ENCODE measurements around the gene DSCAM.

DSCAM gene

DNA sequence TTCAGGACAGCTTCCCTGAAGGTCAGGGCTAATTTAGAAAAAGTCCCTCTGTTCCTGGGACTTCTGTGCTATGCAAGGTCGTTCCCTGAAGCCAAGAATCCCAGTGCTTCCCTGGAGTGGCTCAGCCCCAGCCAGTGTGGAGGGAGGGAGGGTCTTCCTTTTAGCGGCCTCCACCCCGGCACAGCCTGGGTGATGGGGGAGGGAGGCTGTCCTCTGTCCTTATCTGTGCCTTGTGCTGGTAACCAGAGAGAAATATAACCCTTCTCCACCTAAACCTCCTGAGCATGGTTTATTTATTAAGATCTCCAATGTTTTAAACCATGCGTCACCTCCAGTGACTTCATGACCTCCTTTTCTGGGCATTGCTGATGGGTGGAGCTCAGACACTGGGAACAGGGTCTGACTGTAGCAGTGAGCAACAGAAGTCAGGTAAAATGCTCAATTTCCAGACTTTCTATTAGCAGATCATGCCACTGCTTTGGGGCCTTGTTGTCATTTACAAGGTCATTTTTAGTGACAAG is 157.1 kb downstream of the DSCAM start:
- POLR2A ChIA-PET, result no interaction called here
- no peaks in the 10 kb centered on the region for H3K9me3 ChIP-seq (ENCODE audit: control extremely low read depth in 1 of 5, control insufficient read depth in 4 of 5, insufficient read depth in 2 of 5, low read depth in 1 of 5, low read length in 4 of 5)
- WGBS (ENCODE audit: insufficient coverage), result 100% methylated on average over 2 of the region's 4 CpGs
- H3K27me3 ChIP-seq (replicated peaks in 2 of 5; ENCODE audit: control insufficient read depth in 4 of 5, insufficient read depth in 5 of 5, low read length in 4 of 5), result no peaks in the 10 kb centered on the region
- DNase-seq, result no peak
- CTCF ChIA-PET, result no interaction called here
- no peaks in the 10 kb centered on the region for H3K36me3 ChIP-seq (ENCODE audit: control insufficient read depth in 4 of 4, insufficient read depth in 4 of 4, low read length in 3 of 4)
- H3K27ac ChIP-seq (ENCODE audit: insufficient read depth in 1 of 2, low read depth in 1 of 2, low read length in 2 of 2, poor library complexity in 1 of 2, severe bottlenecking in 2 of 2), result no peak overlapping the region
- H3K4me3 ChIP-seq (ENCODE audit: control insufficient read depth in 1 of 7, extremely low read depth in 1 of 7, insufficient read depth in 4 of 7, low read depth in 2 of 7, low read length in 6 of 7), result no peak overlapping the region
- no peaks in the 10 kb centered on the region for H3K4me1 ChIP-seq (ENCODE audit: control extremely low read depth in 1 of 4, control insufficient read depth in 4 of 4, insufficient read depth in 4 of 4, low read length in 3 of 4)

- H3K27ac ChIP-seq (ENCODE audit: insufficient read depth in 1 of 2, low read depth in 1 of 2, low read length in 2 of 2, poor library complexity in 1 of 2, severe bottlenecking in 2 of 2), result no peak overlapping the region
- H3K27me3 ChIP-seq (replicated peaks in 2 of 5; ENCODE audit: control insufficient read depth in 4 of 5, insufficient read depth in 5 of 5, low read length in 4 of 5), result no peaks in the 10 kb centered on the region
- POLR2A ChIA-PET, result no interaction called here
- H3K9me3 ChIP-seq (ENCODE audit: control extremely low read depth in 1 of 5, control insufficient read depth in 4 of 5, insufficient read depth in 2 of 5, low read depth in 1 of 5, low read length in 4 of 5), result no peaks in the 10 kb centered on the region
- no peaks in the 10 kb centered on the region for H3K4me1 ChIP-seq (ENCODE audit: control extremely low read depth in 1 of 4, control insufficient read depth in 4 of 4, insufficient read depth in 4 of 4, low read length in 3 of 4)
- no peaks in the 10 kb centered on the region for H3K36me3 ChIP-seq (ENCODE audit: control insufficient read depth in 4 of 4, insufficient read depth in 4 of 4, low read length in 3 of 4)
- H3K4me3 ChIP-seq (ENCODE audit: control insufficient read depth in 1 of 7, extremely low read depth in 1 of 7, insufficient read depth in 4 of 7, low read depth in 2 of 7, low read length in 6 of 7), result no peak overlapping the region
- CTCF ChIA-PET, result no interaction called here
- no peak for DNase-seq
- 95% methylated on average over 4 of the region's 4 CpGs for whole genome bisulfite sequencing (ENCODE audit: insufficient coverage)
These were observed 157.7 kb downstream of the DSCAM start for GRCh38 chr21:40689217-40689616.

GRCh38 chr21:40688106-40688864 is 158.7 kb downstream of the DSCAM start:
- no peaks in the 10 kb centered on the region for H3K4me1 ChIP-seq (ENCODE audit: control extremely low read depth in 1 of 4, control insufficient read depth in 4 of 4, insufficient read depth in 4 of 4, low read length in 3 of 4)
- no peak overlapping the region for H3K4me3 ChIP-seq (ENCODE audit: control insufficient read depth in 1 of 7, extremely low read depth in 1 of 7, insufficient read depth in 4 of 7, low read depth in 2 of 7, low read length in 6 of 7)
- WGBS (ENCODE audit: insufficient coverage), result no CpG with 5 or more reads among the region's 5 CpGs
- CTCF ChIA-PET, result interaction anchor here (0.8 kb wide), 1 partner anchor 10 kb away, joined by 3 read pairs; no protein-coding TSS in a partner anchor
- H3K27ac ChIP-seq (ENCODE audit: insufficient read depth in 1 of 2, low read depth in 1 of 2, low read length in 2 of 2, poor library complexity in 1 of 2, severe bottlenecking in 2 of 2), result no peak overlapping the region
- POLR2A ChIA-PET, result no interaction called here
- H3K9me3 ChIP-seq (ENCODE audit: control extremely low read depth in 1 of 5, control insufficient read depth in 4 of 5, insufficient read depth in 2 of 5, low read depth in 1 of 5, low read length in 4 of 5), result no peaks in the 10 kb centered on the region
- no peaks in the 10 kb centered on the region for H3K36me3 ChIP-seq (ENCODE audit: control insufficient read depth in 4 of 4, insufficient read depth in 4 of 4, low read length in 3 of 4)
- DNase-seq, result no peak
- H3K27me3 ChIP-seq (replicated peaks in 2 of 5; ENCODE audit: control insufficient read depth in 4 of 5, insufficient read depth in 5 of 5, low read length in 4 of 5), result no peaks in the 10 kb centered on the region

DNA sequence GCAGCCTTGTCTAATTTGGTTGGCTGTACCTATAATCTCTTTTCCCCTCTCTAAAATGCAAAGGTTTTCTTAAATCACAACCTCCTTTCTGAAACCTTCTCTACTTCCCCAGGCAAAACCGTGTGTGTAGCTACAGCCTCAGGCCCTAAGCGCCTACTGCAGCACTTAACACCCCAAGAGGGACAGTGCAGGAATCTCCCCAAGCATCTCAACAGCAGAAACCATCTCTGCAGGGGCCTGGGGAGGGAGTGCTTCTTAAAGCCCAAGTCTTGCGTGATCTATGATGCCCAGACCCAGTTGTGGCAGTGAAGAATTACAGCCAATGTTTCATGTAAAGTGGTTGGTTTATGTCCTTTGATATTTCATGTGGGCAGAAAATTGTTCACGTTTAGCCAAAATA is 159.3 kb downstream of the DSCAM start:
- DNase-seq, result no peak
- ChIA-PET POLR2A (no interaction called here), CTCF (no interaction called here)
- H3K4me1 ChIP-seq (ENCODE audit: control extremely low read depth in 1 of 4, control insufficient read depth in 4 of 4, insufficient read depth in 4 of 4, low read length in 3 of 4), result no peaks in the 10 kb centered on the region
- no peaks in the 10 kb centered on the region for H3K27me3 ChIP-seq (replicated peaks in 2 of 5; ENCODE audit: control insufficient read depth in 4 of 5, insufficient read depth in 5 of 5, low read length in 4 of 5)
- H3K4me3 ChIP-seq (ENCODE audit: control insufficient read depth in 1 of 7, extremely low read depth in 1 of 7, insufficient read depth in 4 of 7, low read depth in 2 of 7, low read length in 6 of 7), result no peak overlapping the region
- WGBS (ENCODE audit: insufficient coverage), result no CpG with 5 or more reads among the region's 4 CpGs
- no peaks in the 10 kb centered on the region for H3K36me3 ChIP-seq (ENCODE audit: control insufficient read depth in 4 of 4, insufficient read depth in 4 of 4, low read length in 3 of 4)
- H3K9me3 ChIP-seq (ENCODE audit: control extremely low read depth in 1 of 5, control insufficient read depth in 4 of 5, insufficient read depth in 2 of 5, low read depth in 1 of 5, low read length in 4 of 5), result no peaks in the 10 kb centered on the region
- no peak overlapping the region for H3K27ac ChIP-seq (ENCODE audit: insufficient read depth in 1 of 2, low read depth in 1 of 2, low read length in 2 of 2, poor library complexity in 1 of 2, severe bottlenecking in 2 of 2)

- no peak overlapping the region for H3K27ac ChIP-seq (ENCODE audit: insufficient read depth in 1 of 2, low read depth in 1 of 2, low read length in 2 of 2, poor library complexity in 1 of 2, severe bottlenecking in 2 of 2)
- 96% methylated on average over 3 of the region's 5 CpGs for WGBS (ENCODE audit: insufficient coverage)
- no peak for DNase-seq
- no peaks in the 10 kb centered on the region for H3K27me3 ChIP-seq (replicated peaks in 2 of 5; ENCODE audit: control insufficient read depth in 4 of 5, insufficient read depth in 5 of 5, low read length in 4 of 5)
- H3K9me3 ChIP-seq (ENCODE audit: control extremely low read depth in 1 of 5, control insufficient read depth in 4 of 5, insufficient read depth in 2 of 5, low read depth in 1 of 5, low read length in 4 of 5), result no peaks in the 10 kb centered on the region
- H3K36me3 ChIP-seq (ENCODE audit: control insufficient read depth in 4 of 4, insufficient read depth in 4 of 4, low read length in 3 of 4), result no peaks in the 10 kb centered on the region
- CTCF ChIA-PET, result no interaction called here
- POLR2A ChIA-PET, result no interaction called here
- no peak overlapping the region for H3K4me3 ChIP-seq (ENCODE audit: control insufficient read depth in 1 of 7, extremely low read depth in 1 of 7, insufficient read depth in 4 of 7, low read depth in 2 of 7, low read length in 6 of 7)
- no peaks in the 10 kb centered on the region for H3K4me1 ChIP-seq (ENCODE audit: control extremely low read depth in 1 of 4, control insufficient read depth in 4 of 4, insufficient read depth in 4 of 4, low read length in 3 of 4)
These were observed 160.4 kb downstream of the DSCAM start for GRCh38 chr21:40686526-40686925.

GRCh38 chr21:40685141-40685540 is 161.8 kb downstream of the DSCAM start:
- DNase-seq, result no peak
- no peaks in the 10 kb centered on the region for H3K36me3 ChIP-seq (ENCODE audit: control insufficient read depth in 4 of 4, insufficient read depth in 4 of 4, low read length in 3 of 4)
- no peak overlapping the region for H3K4me3 ChIP-seq (ENCODE audit: control insufficient read depth in 1 of 7, extremely low read depth in 1 of 7, insufficient read depth in 4 of 7, low read depth in 2 of 7, low read length in 6 of 7)
- ChIA-PET CTCF (no interaction called here), POLR2A (no interaction called here)
- no peaks in the 10 kb centered on the region for H3K4me1 ChIP-seq (ENCODE audit: control extremely low read depth in 1 of 4, control insufficient read depth in 4 of 4, insufficient read depth in 4 of 4, low read length in 3 of 4)
- no peaks in the 10 kb centered on the region for H3K27me3 ChIP-seq (replicated peaks in 2 of 5; ENCODE audit: control insufficient read depth in 4 of 5, insufficient read depth in 5 of 5, low read length in 4 of 5)
- 83% methylated on average over 2 of the region's 3 CpGs for WGBS (ENCODE audit: insufficient coverage)
- no peaks in the 10 kb centered on the region for H3K9me3 ChIP-seq (ENCODE audit: control extremely low read depth in 1 of 5, control insufficient read depth in 4 of 5, insufficient read depth in 2 of 5, low read depth in 1 of 5, low read length in 4 of 5)
- no peak overlapping the region for H3K27ac ChIP-seq (ENCODE audit: insufficient read depth in 1 of 2, low read depth in 1 of 2, low read length in 2 of 2, poor library complexity in 1 of 2, severe bottlenecking in 2 of 2)

- POLR2A ChIA-PET, result no interaction called here
- no peaks in the 10 kb centered on the region for H3K27me3 ChIP-seq (replicated peaks in 2 of 5; ENCODE audit: control insufficient read depth in 4 of 5, insufficient read depth in 5 of 5, low read length in 4 of 5)
- H3K27ac ChIP-seq (ENCODE audit: insufficient read depth in 1 of 2, low read depth in 1 of 2, low read length in 2 of 2, poor library complexity in 1 of 2, severe bottlenecking in 2 of 2), result no peak overlapping the region
- H3K9me3 ChIP-seq (ENCODE audit: control extremely low read depth in 1 of 5, control insufficient read depth in 4 of 5, insufficient read depth in 2 of 5, low read depth in 1 of 5, low read length in 4 of 5), result no peaks in the 10 kb centered on the region
- no peaks in the 10 kb centered on the region for H3K4me1 ChIP-seq (ENCODE audit: control extremely low read depth in 1 of 4, control insufficient read depth in 4 of 4, insufficient read depth in 4 of 4, low read length in 3 of 4)
- no peak overlapping the region for H3K4me3 ChIP-seq (ENCODE audit: control insufficient read depth in 1 of 7, extremely low read depth in 1 of 7, insufficient read depth in 4 of 7, low read depth in 2 of 7, low read length in 6 of 7)
- no peaks in the 10 kb centered on the region for H3K36me3 ChIP-seq (ENCODE audit: control insufficient read depth in 4 of 4, insufficient read depth in 4 of 4, low read length in 3 of 4)
- CTCF ChIA-PET, result no interaction called here
- DNase-seq, result no peak
- WGBS (ENCODE audit: insufficient coverage), result 90% methylated on average over 2 of the region's 2 CpGs
These were observed 162.2 kb downstream of the DSCAM start for GRCh38 chr21:40684726-40685125.

Measured in common myeloid progenitor, CD34-positive (primary cell).